Measurements from ENCODE around the gene RPH3AL. TPM values are rescaled to one million over a fixed set of nuclear protein-coding genes. Genes with fewer than 3 reads are reported as not detected.
"Not testable (repeated sequence)": the region's sequence is repeated elsewhere in the genome, so short reads cannot be mapped to it uniquely, and the experiment has no call there.

Gene RPH3AL
- polyA plus RNA-seq, 1 donor from 2014 or later, result 13.8 TPM

DNA sequence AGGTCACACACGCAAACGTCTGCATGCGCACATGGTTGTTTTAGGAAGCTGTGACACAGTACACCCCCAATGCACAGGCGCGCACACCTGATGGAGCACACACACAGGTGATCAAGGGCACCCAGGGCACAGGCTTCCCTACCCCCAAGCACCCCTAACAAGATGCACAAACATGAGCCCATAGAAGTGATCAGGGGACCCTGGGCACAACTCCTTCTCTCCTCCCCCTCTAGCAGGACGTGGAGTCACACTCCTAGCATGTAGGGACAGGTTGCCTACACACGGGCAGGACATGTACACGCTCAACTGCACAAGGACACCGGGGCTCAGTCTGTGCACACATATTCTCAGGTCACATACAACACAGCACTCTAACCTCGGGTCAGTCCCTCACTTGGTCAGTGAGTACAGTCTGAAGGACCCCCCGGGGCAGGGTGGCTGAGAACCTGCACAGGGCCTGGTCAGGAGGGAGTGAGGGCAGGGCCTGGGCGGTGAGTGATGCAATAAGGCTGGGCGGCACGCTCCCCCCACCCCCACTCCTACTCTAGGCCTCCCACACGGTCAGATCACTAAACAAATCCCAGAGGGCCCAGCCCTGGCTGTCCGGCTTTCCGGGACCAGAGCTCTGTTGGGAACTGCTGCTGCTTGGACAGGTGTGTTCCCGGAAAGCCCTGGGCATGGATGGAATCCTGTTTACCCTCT lies 170.4 kb downstream of the RPH3AL start:
- peak overlapping the region in 3 of 4 donors; percentile 63 to 80 (median 65) for H3K4me3 Mint-ChIP-seq
- no peaks in the 10 kb centered on the region for H3K36me3 Mint-ChIP-seq
- peak overlapping the region in 1 of 3 donors; percentile 40 for H3K27ac Mint-ChIP-seq
- peaks cover 21% of the 10 kb centered on the region for H3K27me3 Mint-ChIP-seq
- H3K4me1 Mint-ChIP-seq, result no peaks in the 10 kb centered on the region
- H3K9me3 Mint-ChIP-seq, result no peaks in the 10 kb centered on the region

DNA sequence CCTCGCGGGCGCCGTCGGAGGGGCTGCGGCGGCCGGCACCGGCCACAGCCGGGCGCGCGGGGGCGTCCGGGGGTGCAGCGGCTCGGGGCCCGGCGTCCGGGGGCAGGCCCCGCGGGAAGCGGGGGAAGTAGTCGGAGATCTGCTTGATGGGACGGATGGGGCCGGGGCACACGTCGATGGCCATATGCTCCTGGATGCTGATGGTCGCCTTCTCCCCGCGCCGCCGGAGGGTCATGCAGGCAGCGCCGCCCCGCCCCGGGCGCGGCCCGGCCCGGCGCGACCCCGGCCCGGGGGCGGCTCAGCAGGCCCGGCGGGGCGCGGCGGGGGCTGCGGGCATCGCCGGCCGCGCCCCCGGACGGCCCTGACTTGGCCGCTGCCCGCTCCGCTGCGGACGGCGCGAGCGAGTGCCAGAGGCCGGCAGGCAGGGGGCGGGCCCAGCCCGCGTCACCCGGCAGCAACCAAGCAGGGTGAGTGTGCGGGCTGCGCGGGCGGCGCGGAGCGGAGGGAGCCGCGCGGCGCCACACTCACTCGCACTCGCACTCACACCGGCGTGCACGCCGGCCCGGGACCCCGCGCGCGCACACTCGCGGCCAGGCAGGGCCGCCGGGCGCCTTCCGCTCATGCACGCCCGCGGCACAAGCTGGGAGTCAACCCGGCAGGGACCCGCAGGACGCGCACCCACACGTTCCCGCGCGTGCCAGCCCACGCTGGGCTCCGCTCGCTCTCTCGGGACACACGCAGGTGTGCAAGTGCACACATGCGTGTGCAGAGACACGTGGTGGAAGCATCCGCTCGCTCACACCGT lies 171.2 kb downstream of the RPH3AL start, which contains the start of gene DOC2B:
Gene DOC2B, minus strand, starts transcription at position 406 of the 805 bp plus-strand sequence. Its CDS starts 171 bp downstream, at position 235.
- H3K27ac Mint-ChIP-seq, result peak within 1 kb of the TSS in 1 of 3 donors; percentile 40
- no peaks in the 10 kb centered on the region for H3K36me3 Mint-ChIP-seq
- H3K4me1 Mint-ChIP-seq, result no peaks in the 10 kb centered on the region
- peak within 1 kb of the TSS in 3 of 4 donors; percentile 63 to 80 (median 65) for H3K4me3 Mint-ChIP-seq
- H3K27me3 Mint-ChIP-seq, result peaks cover 21% of the 10 kb centered on the region
- H3K9me3 Mint-ChIP-seq, result no peaks in the 10 kb centered on the region

DNA sequence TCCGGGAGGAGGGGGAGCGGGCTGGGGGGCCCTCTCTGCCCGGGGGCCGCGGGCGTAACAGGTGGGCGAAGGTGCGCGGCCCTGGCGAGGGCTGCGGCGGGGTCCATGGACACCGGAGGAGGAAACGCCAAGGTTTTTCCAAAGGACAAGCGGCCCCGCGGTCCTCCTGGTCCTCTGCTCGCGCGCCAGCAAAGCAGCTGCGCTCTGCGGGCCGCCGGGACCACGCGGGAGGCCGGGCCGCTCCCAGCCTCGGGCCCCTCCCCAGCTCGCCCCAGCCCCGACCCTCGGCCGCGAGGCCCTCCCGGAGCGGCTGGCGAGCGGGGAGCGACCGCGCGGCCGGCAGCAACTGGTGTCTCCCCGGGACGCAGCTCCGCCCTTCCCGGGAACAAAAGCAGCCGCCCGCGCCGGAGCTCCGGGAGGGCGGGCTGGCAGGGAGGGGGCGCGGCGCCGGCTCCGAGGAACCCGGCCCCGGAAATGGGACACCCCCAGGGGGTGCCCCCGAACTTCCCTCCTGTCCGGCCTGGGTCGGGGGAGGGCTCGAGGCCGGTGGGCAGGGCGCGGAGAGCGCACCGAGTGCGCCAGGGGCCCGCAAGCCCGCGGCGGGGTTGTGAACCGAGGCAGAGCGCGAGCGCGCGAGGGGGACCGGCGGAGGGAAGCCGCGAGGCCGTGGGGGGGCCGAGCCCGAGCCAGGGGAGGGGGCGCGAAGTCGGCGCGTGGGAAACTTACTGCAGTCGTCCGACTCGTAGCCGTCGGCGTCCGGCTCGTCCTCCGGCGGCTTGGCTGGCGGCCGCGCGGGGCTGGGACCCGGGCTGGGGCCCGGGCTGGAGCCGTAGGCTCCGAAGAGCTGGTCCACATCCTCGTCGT lies 172.0 kb downstream of the RPH3AL start:
- Mint-ChIP-seq H3K4me1 (no peaks in the 10 kb centered on the region), H3K27me3 (peaks cover 21% of the 10 kb centered on the region), H3K4me3 (no peak overlapping the region), H3K9me3 (no peaks in the 10 kb centered on the region), H3K27ac (no peak overlapping the region), H3K36me3 (no peaks in the 10 kb centered on the region)

DNA sequence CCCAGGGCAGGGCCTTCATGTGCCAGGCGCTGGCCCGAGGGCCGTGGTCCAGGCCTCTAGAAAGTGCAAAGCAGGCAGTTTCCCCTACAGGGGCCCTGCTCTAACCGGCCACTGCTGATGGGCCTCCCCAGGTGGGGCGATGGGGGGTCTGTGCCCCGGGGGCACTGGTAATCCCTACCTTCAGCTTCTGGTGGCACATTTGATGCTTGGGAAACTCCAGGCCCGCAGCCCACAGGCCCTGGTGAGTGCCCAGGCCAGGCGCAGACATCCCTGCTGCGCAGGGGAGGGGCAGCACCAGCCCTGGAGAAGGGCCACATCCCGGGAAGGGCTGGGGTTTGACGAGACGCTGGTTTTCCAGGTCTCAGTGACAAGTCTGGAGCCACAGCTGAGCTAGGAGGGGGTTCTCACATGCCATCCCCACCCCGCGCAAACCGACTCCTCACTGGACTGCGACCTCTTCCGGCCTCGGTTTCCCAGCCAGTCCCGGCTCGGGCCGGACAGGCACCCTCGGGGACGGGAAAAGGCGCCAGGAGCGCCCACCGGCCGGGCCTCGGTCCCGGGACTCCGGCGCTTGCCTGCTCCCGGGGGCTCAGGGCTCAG lies 172.7 kb downstream of the RPH3AL start:
- H3K27me3 Mint-ChIP-seq, result peaks cover 21% of the 10 kb centered on the region
- no peaks in the 10 kb centered on the region for H3K9me3 Mint-ChIP-seq
- H3K27ac Mint-ChIP-seq, result no peak overlapping the region
- no peak overlapping the region for H3K4me3 Mint-ChIP-seq
- H3K36me3 Mint-ChIP-seq, result no peaks in the 10 kb centered on the region
- no peaks in the 10 kb centered on the region for H3K4me1 Mint-ChIP-seq

DNA sequence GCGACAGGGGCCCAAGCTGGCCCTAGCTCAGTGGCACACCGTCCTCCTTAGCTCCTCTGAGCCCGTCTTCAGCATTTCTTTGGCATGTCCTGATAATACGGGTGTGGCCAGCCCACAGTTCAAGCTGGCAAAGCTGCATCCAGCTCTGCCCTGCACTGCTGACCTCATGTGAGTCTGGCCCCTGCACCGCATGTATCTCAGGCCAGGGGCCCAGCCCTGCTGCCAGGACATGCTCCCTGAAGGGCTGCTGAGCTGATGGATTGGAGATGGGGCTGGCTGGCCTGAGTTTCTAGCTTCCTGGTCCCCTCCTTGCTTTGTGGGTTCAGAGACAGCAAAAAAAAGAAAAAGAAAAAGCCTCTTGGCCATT lies 173.6 kb downstream of the RPH3AL start:
- H3K27me3 Mint-ChIP-seq, result peaks cover 21% of the 10 kb centered on the region
- H3K36me3 Mint-ChIP-seq, result no peaks in the 10 kb centered on the region
- no peaks in the 10 kb centered on the region for H3K4me1 Mint-ChIP-seq
- no peak overlapping the region for H3K27ac Mint-ChIP-seq
- H3K4me3 Mint-ChIP-seq, result peak overlapping the region in 1 of 4 donors; percentile 17
- no peaks in the 10 kb centered on the region for H3K9me3 Mint-ChIP-seq

DNA sequence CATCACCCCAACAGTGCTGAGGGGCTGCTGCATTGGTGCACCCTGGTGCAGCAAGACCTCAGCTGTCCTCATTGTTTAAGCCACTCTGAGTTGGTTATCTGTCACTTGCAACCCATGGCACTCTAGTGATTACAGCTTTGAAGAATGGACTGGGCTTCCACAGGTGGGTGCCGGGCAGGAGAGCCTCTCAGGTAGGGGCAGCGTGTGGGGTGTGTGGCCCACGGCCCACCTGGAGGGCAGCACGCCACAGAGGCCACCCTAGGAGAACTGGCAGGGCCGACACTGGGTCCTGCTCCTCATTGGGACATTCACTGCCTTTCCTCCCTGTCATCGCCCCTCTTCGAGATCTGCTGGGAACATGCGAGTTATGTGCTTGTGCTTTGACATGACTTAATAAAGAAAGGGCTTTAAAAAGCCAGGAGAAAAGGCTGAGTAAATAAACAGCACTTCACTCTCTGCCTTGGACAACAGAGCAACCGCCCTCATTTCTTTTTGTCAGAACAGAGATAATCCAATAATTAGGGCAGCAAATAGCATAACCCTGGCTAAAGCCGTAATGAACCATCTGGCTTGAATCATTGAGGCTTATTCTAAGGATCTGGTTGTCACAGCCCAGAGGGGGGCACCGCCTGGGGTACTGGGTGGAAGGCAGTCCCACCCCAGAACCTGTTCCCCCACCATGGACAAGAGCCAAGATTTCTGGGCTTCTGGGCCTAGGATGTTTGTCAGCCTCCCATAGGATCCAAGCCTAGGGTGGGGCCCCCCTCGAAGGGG lies 174.1 kb downstream of the RPH3AL start:
- peaks cover 21% of the 10 kb centered on the region for H3K27me3 Mint-ChIP-seq
- H3K9me3 Mint-ChIP-seq, result no peaks in the 10 kb centered on the region
- H3K36me3 Mint-ChIP-seq, result no peaks in the 10 kb centered on the region
- H3K4me3 Mint-ChIP-seq, result no peak overlapping the region
- H3K4me1 Mint-ChIP-seq, result no peaks in the 10 kb centered on the region
- no peak overlapping the region for H3K27ac Mint-ChIP-seq

DNA sequence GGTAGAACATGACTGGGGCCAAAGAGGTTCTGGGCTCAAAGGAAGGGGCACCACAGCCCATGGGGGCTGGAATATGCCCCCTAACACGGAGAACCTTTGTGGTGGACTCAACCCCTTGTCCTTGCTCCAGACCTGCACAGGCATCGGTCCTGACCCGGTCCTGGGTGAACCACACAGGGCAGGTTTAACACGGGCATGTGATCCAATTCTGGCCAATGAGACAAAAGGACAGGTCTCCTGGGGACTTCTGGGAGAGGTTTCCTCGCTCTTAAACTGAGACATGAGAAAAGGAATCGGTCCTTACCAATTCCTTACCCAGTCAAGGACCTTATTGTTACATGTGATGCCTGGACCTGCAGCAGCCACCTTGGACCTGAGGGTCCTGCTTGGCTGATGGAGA lies 174.8 kb downstream of the RPH3AL start:
- H3K9me3 Mint-ChIP-seq, result no peaks in the 10 kb centered on the region
- peaks cover 19% of the 10 kb centered on the region for H3K27me3 Mint-ChIP-seq
- H3K36me3 Mint-ChIP-seq, result no peaks in the 10 kb centered on the region
- no peak overlapping the region for H3K27ac Mint-ChIP-seq
- H3K4me3 Mint-ChIP-seq, result no peak overlapping the region
- no peaks in the 10 kb centered on the region for H3K4me1 Mint-ChIP-seq

DNA sequence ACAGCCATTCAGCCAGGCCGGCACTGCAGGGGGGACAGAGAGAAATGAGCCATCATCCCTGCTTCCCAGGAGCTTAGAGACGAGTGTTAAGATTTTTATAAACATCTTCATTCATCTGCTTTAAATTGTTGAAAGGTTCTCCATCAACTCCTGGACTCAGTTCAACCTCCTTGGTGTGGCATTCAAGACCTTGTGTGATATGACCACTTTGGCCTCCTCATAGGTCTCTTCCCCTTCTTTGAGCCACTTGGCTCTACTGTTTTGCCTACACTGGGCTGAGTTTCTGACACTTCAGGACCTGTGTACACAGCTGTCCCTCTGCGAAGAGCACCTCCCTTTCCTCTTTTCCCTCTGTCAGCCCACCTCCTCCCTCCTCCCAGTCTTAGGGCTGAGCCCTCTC lies 175.5 kb downstream of the RPH3AL start:
- Mint-ChIP-seq H3K27ac (no peak overlapping the region), H3K36me3 (no peaks in the 10 kb centered on the region), H3K27me3 (peaks cover 14% of the 10 kb centered on the region), H3K9me3 (no peaks in the 10 kb centered on the region), H3K4me1 (no peaks in the 10 kb centered on the region), H3K4me3 (no peak overlapping the region)

DNA sequence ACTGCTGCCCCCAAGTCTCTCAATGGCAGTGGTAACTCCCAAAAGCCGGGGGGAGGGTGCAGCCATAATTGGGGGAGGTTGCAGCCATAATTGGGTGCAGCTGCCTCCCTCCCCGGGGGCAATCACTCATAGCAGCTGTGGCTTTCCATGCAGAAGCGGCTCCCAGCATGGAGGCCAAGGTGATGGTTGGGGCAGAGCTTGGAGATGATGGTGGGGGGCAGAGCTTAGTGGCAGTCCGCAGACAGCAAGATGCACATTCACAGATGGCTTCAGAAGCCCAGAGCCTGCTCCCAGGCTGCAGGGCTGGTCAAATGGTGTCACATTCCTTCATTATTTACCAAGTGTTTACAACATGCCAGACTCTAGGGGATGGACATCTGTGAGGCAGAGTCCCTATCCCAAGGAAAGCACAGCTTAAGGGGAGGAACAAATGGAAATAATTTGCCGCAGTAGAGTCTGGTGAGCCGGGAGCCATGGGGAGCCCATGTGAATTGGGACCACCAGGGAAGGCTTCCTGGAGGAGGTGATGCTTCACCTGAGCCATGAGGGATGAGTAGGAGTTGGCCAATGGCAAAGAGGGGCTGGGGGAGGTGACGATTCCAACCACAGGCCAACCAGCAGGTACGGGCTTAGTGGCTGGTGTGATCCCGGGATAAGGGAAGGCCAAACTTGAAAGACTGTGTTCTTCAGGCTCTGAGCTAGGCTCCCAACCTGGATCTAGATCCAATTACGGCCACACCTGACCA lies 179.3 kb downstream of the RPH3AL start:
- H3K36me3 Mint-ChIP-seq, result no peaks in the 10 kb centered on the region
- H3K4me1 Mint-ChIP-seq, result no peaks in the 10 kb centered on the region
- no peak overlapping the region for H3K4me3 Mint-ChIP-seq
- H3K27me3 Mint-ChIP-seq, result peaks cover 8% of the 10 kb centered on the region
- H3K9me3 Mint-ChIP-seq, result no peaks in the 10 kb centered on the region
- H3K27ac Mint-ChIP-seq, result peak overlapping the region in 1 of 3 donors; percentile 64

DNA sequence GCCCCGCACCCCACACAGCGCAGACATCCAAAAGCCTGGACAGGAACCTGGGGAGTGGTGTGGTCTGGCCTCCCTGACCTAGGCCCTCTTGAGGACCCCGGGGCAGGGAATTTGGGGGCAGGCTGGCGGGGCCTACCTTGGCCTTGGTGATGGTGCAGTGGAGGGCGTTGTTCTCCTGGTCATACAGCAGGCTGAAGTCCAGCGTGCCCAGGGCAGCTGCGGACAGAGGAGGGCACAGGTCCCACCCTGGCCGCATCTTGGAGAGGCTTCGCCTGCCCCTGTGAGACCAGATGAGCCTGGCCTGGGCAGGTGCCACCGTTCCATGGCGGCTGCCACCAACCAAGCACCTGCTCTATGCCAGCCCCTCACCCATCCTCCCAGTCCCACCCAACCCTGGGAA lies 180.2 kb downstream of the RPH3AL start:
- H3K27ac Mint-ChIP-seq, result no peak overlapping the region

DNA sequence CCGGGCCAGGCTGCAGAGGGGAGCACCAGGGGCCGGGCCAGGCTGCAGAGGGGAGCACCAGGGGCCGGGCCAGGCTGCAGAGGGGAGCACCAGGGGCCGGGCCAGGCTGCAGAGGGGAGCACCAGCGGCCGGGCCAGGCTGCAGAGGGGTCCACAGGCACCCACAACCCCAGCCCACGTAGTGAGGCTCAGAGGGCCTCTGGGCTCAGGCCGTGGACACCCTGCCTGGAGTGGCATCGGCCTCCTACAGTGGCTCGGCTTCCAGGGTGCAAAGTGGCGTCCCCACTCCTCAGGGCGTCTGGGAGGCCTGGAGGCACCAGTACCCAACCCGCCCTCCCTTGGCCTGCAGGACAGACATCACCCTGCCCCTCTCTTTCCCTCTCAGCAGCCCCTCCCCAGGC lies 180.7 kb downstream of the RPH3AL start:
- Mint-ChIP-seq H3K4me1 (no peaks in the 10 kb centered on the region), H3K27me3 (no peaks in the 10 kb centered on the region), H3K27ac (no peak overlapping the region), H3K36me3 (no peaks in the 10 kb centered on the region), H3K4me3 (no peak overlapping the region), H3K9me3 (no peaks in the 10 kb centered on the region)

More for the DNA sequence above, 180.2 kb downstream of the RPH3AL start:
- Mint-ChIP-seq H3K4me1 (no peaks in the 10 kb centered on the region), H3K36me3 (no peaks in the 10 kb centered on the region), H3K9me3 (no peaks in the 10 kb centered on the region), H3K27me3 (peaks cover 2% of the 10 kb centered on the region), H3K4me3 (no peak overlapping the region)

DNA sequence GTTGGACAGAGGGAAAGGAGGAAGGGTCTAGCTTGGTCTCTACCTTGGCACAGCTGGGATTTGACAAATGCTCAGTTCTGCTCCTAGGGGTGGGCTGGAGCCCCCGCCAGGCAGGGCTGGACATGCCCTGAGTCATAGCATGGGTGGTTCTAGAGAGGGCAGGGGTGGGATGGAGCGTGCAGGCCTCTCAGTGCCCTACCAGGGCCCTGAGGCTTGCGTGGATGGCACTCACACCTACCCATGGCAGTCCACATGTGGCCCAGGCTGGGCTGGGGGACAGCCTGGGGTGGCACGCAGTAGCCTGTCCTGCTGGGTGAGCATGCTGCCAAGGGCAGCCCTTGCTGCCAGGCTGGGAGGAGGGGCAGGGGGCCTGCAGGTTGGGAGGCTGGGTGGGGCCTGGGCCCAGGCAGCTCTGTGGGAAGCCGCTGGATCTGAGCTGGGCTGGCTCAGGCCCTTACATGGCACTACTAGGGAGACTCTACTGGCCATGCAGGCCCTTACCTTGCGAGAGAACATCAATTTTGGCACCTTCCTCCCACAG lies 182.4 kb downstream of the RPH3AL start:
- H3K4me3 Mint-ChIP-seq, result no peak overlapping the region
- no peak overlapping the region for H3K27ac Mint-ChIP-seq
- no peaks in the 10 kb centered on the region for H3K27me3 Mint-ChIP-seq

DNA sequence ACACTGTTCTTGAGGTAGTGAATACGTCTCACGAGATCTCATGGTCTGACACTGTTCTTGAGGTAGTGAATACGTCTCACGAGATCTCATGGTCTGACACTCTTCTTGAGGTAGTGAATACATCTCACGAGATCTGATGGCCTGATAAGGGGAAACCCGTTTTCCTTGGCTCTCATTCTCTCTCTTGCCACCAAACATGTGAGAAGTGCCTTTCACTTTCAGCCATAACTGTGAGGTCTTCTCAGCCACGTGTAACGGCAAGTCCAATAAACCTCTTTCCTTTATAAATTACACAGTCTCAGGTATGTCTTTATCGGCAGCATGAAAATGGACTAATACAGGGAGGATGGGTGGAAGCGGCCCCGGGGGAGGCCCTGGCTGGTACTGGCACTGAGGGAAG lies 184.0 kb downstream of the RPH3AL start:
- not testable (repeated sequence) for H3K9me3 Mint-ChIP-seq, H3K4me1 Mint-ChIP-seq, H3K27me3 Mint-ChIP-seq, H3K4me3 Mint-ChIP-seq, H3K27ac Mint-ChIP-seq, H3K36me3 Mint-ChIP-seq

More for the DNA sequence above, 182.4 kb downstream of the RPH3AL start:
- Mint-ChIP-seq H3K9me3 (no peaks in the 10 kb centered on the region), H3K36me3 (no peaks in the 10 kb centered on the region), H3K4me1 (no peaks in the 10 kb centered on the region)

All from IgD-negative memory B cell (primary cell).